Astrocyte (in vitro differentiated cells and primary cell): Measurements from ENCODE around the gene CBLC. TPM values are rescaled to one million over a fixed set of nuclear protein-coding genes. Genes with fewer than 3 reads are reported as not detected.

Experiments used
- DNase-seq: peaks from one replicate; pipeline ENCODE4 v3.0.0-alpha.2; 2010; ENCODE audit warnings: low read depth
- FAIRE-seq: peaks from 2 replicates; lab custom pipeline; 2011; peaks lifted over from hg19 to GRCh38; lab: Jason Lieb, UNC
- H2AFZ ChIP-seq: 2 replicates; pipeline ENCODE4 v1.6.0; 2012; ENCODE audit warnings: low read depth, low read length, inconsistent platforms
- H3K27ac ChIP-seq: 2 replicates; pipeline ENCODE4 v1.5.1; 2011; ENCODE audit warnings: low read depth, low read length, inconsistent platforms
- H3K27me3 ChIP-seq: 2 replicates; pipeline ENCODE4 v1.6.0; 2011; ENCODE audit warnings: low read length, inconsistent platforms; ENCODE audit not compliant: insufficient read depth
- H3K36me3 ChIP-seq: 2 replicates; pipeline ENCODE4 v1.5.1; 2011; ENCODE audit warnings: low read length, inconsistent platforms; ENCODE audit not compliant: insufficient read depth
- H3K4me1 ChIP-seq: 2 replicates; pipeline ENCODE4 v1.5.1; 2011; ENCODE audit warnings: low read length, inconsistent platforms; ENCODE audit not compliant: insufficient read depth
- H3K4me2 ChIP-seq: 2 replicates; pipeline ENCODE4 v1.6.0; 2012; ENCODE audit warnings: low read length, inconsistent platforms
- H3K4me3 ChIP-seq: 2 replicates; pipeline ENCODE4 v1.5.1; 2011; ENCODE audit warnings: low read depth, mild to moderate bottlenecking, low read length, inconsistent platforms; ENCODE audit not compliant: insufficient read depth
- H3K79me2 ChIP-seq: 2 replicates; pipeline ENCODE4 v1.6.0; 2012; ENCODE audit warnings: mild to moderate bottlenecking, low read length, inconsistent platforms; ENCODE audit not compliant: insufficient read depth
- H3K9ac ChIP-seq: 2 replicates; pipeline ENCODE4 v1.6.0; 2012; ENCODE audit warnings: mild to moderate bottlenecking, low read length, inconsistent platforms
- H3K9me3 ChIP-seq: 2 replicates; pipeline ENCODE4 v1.5.1; 2012; ENCODE audit warnings: low read depth, mild to moderate bottlenecking, low read length, inconsistent platforms; ENCODE audit not compliant: insufficient read depth
- H4K20me1 ChIP-seq: 2 replicates; pipeline ENCODE4 v1.6.0; 2012; ENCODE audit warnings: low read length, inconsistent platforms; ENCODE audit not compliant: insufficient read depth
- H3K27ac Mint-ChIP-seq: one replicate; pipeline ENCODE4 v1.8.0; 2021; ENCODE audit warnings: mild to moderate bottlenecking, mixed read lengths; ENCODE audit not compliant: unreplicated experiment
- H3K27me3 Mint-ChIP-seq: one replicate; pipeline ENCODE4 v1.8.0; 2021; ENCODE audit warnings: low read depth, mixed read lengths; ENCODE audit not compliant: unreplicated experiment
- H3K36me3 Mint-ChIP-seq: one replicate; pipeline ENCODE4 v1.8.0; 2021; ENCODE audit warnings: low read depth, mixed read lengths; ENCODE audit not compliant: unreplicated experiment
- H3K4me1 Mint-ChIP-seq: one replicate; pipeline ENCODE4 v1.8.0; 2021; ENCODE audit warnings: low read depth, mixed read lengths; ENCODE audit not compliant: unreplicated experiment
- H3K4me3 Mint-ChIP-seq: one replicate; pipeline ENCODE4 v1.8.0; 2021; ENCODE audit warnings: mild to moderate bottlenecking, moderate library complexity, mixed read lengths; ENCODE audit not compliant: unreplicated experiment
- H3K9me3 Mint-ChIP-seq: one replicate; pipeline ENCODE4 v1.8.0; 2021; ENCODE audit warnings: mild to moderate bottlenecking, mixed read lengths; ENCODE audit not compliant: unreplicated experiment
- CTCF ChIP-seq: IDR thresholded peaks from 2 replicates; pipeline ENCODE4 v1.5.1; 2011; ENCODE audit warnings: low read depth, mild to moderate bottlenecking, inconsistent platforms, low read length, moderate library complexity; ENCODE audit not compliant: insufficient read depth
- EZH2 ChIP-seq: IDR thresholded peaks from 2 replicates; pipeline ENCODE4 v1.6.1; 2012; ENCODE audit warnings: mild to moderate bottlenecking, low read length, inconsistent platforms; ENCODE audit not compliant: insufficient read depth
- total RNA-seq: library from RNA; stranded (reverse); gene quantifications from 2 replicates; pipeline ENCODE4 v1.2.1, GENCODE V29; 2021

Gene CBLC
- total RNA-seq, 1 donor from 2014 or later: not detected

- DNase-seq (no peak), FAIRE-seq (no peak)
- H3K9ac ChIP-seq: no peak overlapping the region
- no peak overlapping the region for H2AFZ ChIP-seq
- H3K9me3 Mint-ChIP-seq: no peaks in the 10 kb centered on the region
- peaks cover 3% of the 10 kb centered on the region for H3K4me1 Mint-ChIP-seq
- peaks cover 9% of the 10 kb centered on the region for H3K4me1 ChIP-seq
- no peaks in the 10 kb centered on the region for H3K79me2 ChIP-seq
- no peak overlapping the region for H3K27ac Mint-ChIP-seq
- H3K36me3 Mint-ChIP-seq: no peaks in the 10 kb centered on the region
- H3K4me2 ChIP-seq: no peak overlapping the region
- H3K4me3 Mint-ChIP-seq: no peak overlapping the region
- peaks cover 5% of the 10 kb centered on the region for H3K9me3 ChIP-seq
- H3K27me3 Mint-ChIP-seq: peaks cover 15% of the 10 kb centered on the region
- H3K4me3 ChIP-seq: no peak overlapping the region
- H4K20me1 ChIP-seq: no peaks in the 10 kb centered on the region
- H3K36me3 ChIP-seq: no peaks in the 10 kb centered on the region
- H3K27me3 ChIP-seq: no peaks in the 10 kb centered on the region
- H3K27ac ChIP-seq: no peak overlapping the region
- TF ChIP-seq CTCF (no peak), EZH2 (no peak)
Measured at GRCh38 chr19:44803442-44804428, 26.0 kb downstream of the CBLC start.

GRCh38 chr19:44806291-44806690 lies 28.6 kb downstream of the CBLC start:
- H3K27me3 Mint-ChIP-seq: peaks cover 22% of the 10 kb centered on the region
- no peak for TF ChIP-seq EZH2
- TF ChIP-seq CTCF: no peak
- Histone ChIP-seq H4K20me1 (no peaks in the 10 kb centered on the region), H3K4me2 (no peak overlapping the region), H3K9ac (no peak overlapping the region), H3K4me3 (no peak overlapping the region), H3K79me2 (no peaks in the 10 kb centered on the region), H3K27ac (no peak overlapping the region), H3K4me1 (peaks cover 14% of the 10 kb centered on the region), H3K27me3 (no peaks in the 10 kb centered on the region), H3K9me3 (peaks cover 5% of the 10 kb centered on the region), H3K36me3 (no peaks in the 10 kb centered on the region), H2AFZ (no peak overlapping the region)
- no peak overlapping the region for H3K4me3 Mint-ChIP-seq
- peaks cover 3% of the 10 kb centered on the region for H3K4me1 Mint-ChIP-seq
- H3K36me3 Mint-ChIP-seq: no peaks in the 10 kb centered on the region
- FAIRE-seq (no peak), DNase-seq (no peak)
- no peak overlapping the region for H3K27ac Mint-ChIP-seq
- H3K9me3 Mint-ChIP-seq: no peaks in the 10 kb centered on the region

- H3K4me3 ChIP-seq: no peak overlapping the region
- FAIRE-seq (no peak), DNase-seq (no peak)
- Mint-ChIP-seq H3K36me3 (peaks cover 3% of the 10 kb centered on the region), H3K9me3 (no peaks in the 10 kb centered on the region), H3K27me3 (peaks cover 29% of the 10 kb centered on the region), H3K27ac (no peak overlapping the region), H3K4me3 (no peak overlapping the region), H3K4me1 (peaks cover 3% of the 10 kb centered on the region)
- H3K4me2 ChIP-seq: no peak overlapping the region
- H3K36me3 ChIP-seq: no peaks in the 10 kb centered on the region
- no peaks in the 10 kb centered on the region for H4K20me1 ChIP-seq
- H3K9me3 ChIP-seq: peaks cover 5% of the 10 kb centered on the region
- H3K27ac ChIP-seq: no peak overlapping the region
- no peak overlapping the region for H2AFZ ChIP-seq
- TF ChIP-seq EZH2 (no peak), CTCF (no peak)
- no peaks in the 10 kb centered on the region for H3K79me2 ChIP-seq
- no peaks in the 10 kb centered on the region for H3K27me3 ChIP-seq
- no peak overlapping the region for H3K9ac ChIP-seq
- H3K4me1 ChIP-seq: peaks cover 14% of the 10 kb centered on the region
Measured at GRCh38 chr19:44807162-44807561, 29.5 kb downstream of the CBLC start.
